GM12875 (cell line): ENCODE measurements around the gene AMBRA1.
A peak's percentile ranks its signal among the peaks of the same experiment; 100 is the strongest.

Source experiments
- H3K4me3 ChIP-seq: one replicate; pipeline ENCODE4 v1.5.1; 2011; ENCODE audit warnings: low read depth, low read length, control low read depth
- TF ChIP-seq, protein P1 (sequence below): IDR thresholded peaks from 2 replicates; pipeline ENCODE4 v1.5.1; 2011; ENCODE audit warnings: low read depth, mild to moderate bottlenecking, control low read depth, inconsistent platforms, low read length, moderate library complexity, borderline replicate concordance; ENCODE audit not compliant: insufficient read depth

AMBRA1 gene

GRCh38 chr11:46547579-46547978 is 46.2 kb downstream of the AMBRA1 start:
- no peak overlapping the region for H3K4me3 ChIP-seq
- TF ChIP-seq, protein P1, sequence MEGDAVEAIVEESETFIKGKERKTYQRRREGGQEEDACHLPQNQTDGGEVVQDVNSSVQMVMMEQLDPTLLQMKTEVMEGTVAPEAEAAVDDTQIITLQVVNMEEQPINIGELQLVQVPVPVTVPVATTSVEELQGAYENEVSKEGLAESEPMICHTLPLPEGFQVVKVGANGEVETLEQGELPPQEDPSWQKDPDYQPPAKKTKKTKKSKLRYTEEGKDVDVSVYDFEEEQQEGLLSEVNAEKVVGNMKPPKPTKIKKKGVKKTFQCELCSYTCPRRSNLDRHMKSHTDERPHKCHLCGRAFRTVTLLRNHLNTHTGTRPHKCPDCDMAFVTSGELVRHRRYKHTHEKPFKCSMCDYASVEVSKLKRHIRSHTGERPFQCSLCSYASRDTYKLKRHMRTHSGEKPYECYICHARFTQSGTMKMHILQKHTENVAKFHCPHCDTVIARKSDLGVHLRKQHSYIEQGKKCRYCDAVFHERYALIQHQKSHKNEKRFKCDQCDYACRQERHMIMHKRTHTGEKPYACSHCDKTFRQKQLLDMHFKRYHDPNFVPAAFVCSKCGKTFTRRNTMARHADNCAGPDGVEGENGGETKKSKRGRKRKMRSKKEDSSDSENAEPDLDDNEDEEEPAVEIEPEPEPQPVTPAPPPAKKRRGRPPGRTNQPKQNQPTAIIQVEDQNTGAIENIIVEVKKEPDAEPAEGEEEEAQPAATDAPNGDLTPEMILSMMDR: no peak

DNA sequence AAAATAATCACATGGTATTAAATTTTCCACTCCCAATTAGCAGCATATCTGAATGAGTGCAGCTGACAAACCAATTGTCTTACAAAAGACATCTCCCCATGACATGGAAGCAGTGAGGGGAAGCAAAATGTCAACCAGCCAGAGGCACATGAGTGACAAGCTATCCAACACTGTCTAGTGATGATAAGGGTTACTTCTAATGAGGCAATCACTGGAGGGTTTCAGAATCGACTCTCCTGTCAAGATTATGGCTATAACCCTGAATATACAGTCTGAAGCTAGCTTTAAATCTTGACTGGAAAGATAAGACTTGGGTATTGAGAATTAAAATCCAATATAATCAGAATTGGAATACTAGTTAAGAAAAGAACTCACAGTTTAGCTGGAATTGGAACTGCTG is 50.3 kb downstream of the AMBRA1 start:
- TF ChIP-seq, protein P1: no peak
- no peak overlapping the region for H3K4me3 ChIP-seq

DNA sequence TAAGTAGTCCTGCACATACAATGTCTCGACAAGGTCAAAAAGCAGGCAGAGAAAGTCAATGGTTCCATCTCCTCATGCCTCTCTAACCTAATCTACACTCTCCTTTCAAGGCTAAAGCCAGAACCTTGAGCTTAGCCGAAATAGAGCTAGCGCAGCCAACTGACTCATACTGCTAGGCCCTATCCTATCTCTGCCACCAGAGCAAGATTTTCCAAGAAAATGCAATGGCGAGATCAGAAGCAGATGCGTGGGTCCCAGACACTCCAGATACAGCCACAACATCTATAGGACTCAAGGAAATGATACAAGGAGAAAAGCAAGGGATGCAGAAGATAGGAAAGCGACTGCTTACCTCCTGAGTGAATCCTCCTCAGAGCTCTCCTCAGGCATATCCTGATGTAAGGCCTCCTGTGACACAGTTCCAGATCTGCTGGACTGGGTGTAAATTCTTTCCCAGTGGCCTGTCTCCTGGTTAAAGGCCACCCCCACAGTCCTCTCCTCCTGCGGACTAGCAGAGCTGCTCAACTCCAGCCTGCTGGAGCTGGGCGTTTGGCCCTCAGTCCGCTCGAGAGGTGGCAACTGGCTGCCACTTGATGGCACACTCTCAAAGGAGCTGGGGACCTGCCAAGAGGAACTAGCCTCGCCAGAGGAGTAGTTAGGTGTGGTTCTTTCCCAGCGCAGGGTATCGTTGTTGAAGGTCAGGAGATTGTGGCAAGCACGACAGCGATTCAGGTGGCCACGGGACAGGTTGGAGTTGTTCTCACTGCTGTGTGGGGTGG is 52.0 kb downstream of the AMBRA1 start:
- H3K4me3 ChIP-seq: no peak overlapping the region
- TF ChIP-seq, protein P1: no peak

DNA sequence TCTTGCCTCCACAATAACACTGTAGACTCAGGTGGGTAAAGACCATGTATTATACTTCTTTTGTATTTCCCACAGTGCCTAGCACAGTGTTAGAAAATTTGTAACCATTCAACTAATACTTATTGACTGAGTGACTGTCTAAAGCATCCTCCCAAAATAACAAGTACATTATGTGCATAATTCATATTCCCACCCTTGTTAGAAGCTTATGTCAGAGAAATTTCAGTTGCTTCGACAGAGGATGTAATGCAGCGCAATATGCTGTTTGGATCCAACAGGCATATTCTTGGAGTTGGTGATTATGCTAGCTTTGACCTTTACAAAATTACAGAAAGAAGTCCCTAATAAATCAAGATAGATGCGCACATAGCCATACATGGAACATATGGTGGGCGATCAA is 53.0 kb downstream of the AMBRA1 start:
- TF ChIP-seq, protein P1: no peak

DNA sequence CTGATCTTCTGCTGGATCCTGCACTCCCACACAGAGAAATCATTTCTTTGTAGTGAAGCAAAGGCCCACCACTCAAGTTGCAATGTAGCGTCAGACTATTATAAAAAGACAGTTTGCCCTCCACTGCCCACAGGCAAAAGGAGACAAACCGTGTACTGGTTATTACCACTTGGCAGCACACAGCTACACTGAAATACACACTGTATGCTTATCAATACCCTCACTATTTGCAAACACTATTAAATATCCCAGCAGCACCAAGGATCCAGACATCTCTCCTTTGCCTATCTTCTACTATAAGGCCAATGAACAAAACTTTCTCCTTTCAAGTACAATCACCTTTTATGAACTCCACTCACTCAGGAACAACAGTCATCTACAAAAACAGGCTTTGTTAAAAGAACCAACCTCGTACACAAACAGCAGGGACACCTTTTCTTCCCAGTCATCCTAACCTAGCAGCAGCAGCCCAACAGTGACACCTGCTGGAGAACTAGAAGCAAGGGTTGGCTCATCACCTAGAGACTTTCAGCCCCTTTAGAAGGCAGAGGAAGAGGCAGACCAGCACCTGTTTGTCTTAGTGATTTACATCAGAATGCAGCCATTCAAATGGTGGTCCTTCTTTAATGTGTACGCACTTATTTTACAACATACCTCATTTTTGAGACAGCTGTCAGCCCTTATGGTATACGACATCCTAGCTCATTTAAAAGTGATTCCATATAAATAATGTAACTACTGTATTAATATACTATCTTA is 56.1 kb downstream of the AMBRA1 start:
- H3K4me3 ChIP-seq: no peak overlapping the region
- TF ChIP-seq, protein P1: peak; percentile 88

More for the DNA sequence above, 53.0 kb downstream of the AMBRA1 start:
- H3K4me3 ChIP-seq: no peak overlapping the region

DNA sequence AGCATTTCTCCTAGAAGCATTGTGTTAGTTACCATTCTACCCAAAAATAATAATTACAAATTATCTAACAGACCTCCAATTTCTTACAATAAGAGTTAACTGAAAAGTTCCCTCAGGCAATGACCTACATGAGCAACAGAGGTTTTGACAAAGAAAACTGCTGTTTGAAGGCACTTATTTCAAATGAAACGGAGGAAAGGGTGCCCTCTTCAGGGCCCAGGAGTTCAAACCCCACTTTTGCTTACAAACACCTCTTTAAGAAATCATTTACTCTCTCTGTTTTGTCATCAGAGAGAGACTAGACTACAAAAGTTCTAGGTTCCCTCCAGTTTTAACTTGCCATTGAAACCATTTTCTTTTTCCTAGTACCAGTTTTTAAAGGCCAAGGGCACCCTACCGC is 56.7 kb downstream of the AMBRA1 start:
- no peak overlapping the region for H3K4me3 ChIP-seq
- TF ChIP-seq, protein P1: 0 out of 2 replicates have a peak, but pooled peaks have one; percentile 10
